Endothelial cell of umbilical vein (primary cell): ENCODE data around the gene NUDT9. TPM values are rescaled to one million over a fixed set of nuclear protein-coding genes. Genes with fewer than 3 reads are reported as not detected.

Source experiments
- BruUV-seq: library from RNA; stranded (reverse); fragments of 400-500 nt; replicated peaks from 2 replicates; lab custom pipeline; 2021; lab: Mats Ljungman, UMichigan
- CTCF ChIA-PET: fragments of 300-600, 350-600 bp; sonication (Branson Sonifier 250); formaldehyde crosslinking; loops from one replicate; lab custom pipeline; 2021; ENCODE audit warnings: antibody characterized with exemption, inconsistent platforms; lab: Charles Lee
- POLR2A ChIA-PET: fragments of 300-600, 350-600 bp; sonication (Branson Sonifier 250); formaldehyde crosslinking; loops from one replicate; lab custom pipeline; 2021; ENCODE audit warnings: antibody characterized with exemption, inconsistent platforms; lab: Charles Lee
- DNase-seq: peaks from one replicate; pipeline ENCODE4 v3.0.0-alpha.2; 2011; ENCODE audit warnings: low read depth, low spot score
- FAIRE-seq: peaks from 2 replicates; lab custom pipeline; 2011; peaks lifted over from hg19 to GRCh38; lab: Jason Lieb, UNC
- H2AFZ ChIP-seq: 2 replicates; pipeline ENCODE4 v1.6.0; 2012; ENCODE audit warnings: low read depth, low read length, control low read depth, inconsistent platforms
- H3K27ac ChIP-seq: 2 replicates; pipeline ENCODE4 v1.5.1; 2011; ENCODE audit warnings: low read depth, mild to moderate bottlenecking, control low read depth, low read length, moderate library complexity; ENCODE audit not compliant: insufficient read depth
- H3K27me3 ChIP-seq, 2 experiments: 2 replicates each; pipeline versions ENCODE4 v1.6.0 to v1.6.1; 2011; ENCODE audit warnings: low read length in 2 of 2, mixed read lengths in 1 of 2; ENCODE audit not compliant: control insufficient read depth in 2 of 2, insufficient read depth in 2 of 2
- H3K36me3 ChIP-seq, 2 experiments: 2 replicates in 1 of 2; 3 replicates in 1 of 2; pipeline ENCODE4 v1.5.1; 2011; ENCODE audit warnings: low read length in 2 of 2, mild to moderate bottlenecking in 1 of 2, moderate library complexity in 1 of 2; ENCODE audit not compliant: control insufficient read depth in 2 of 2, insufficient read depth in 2 of 2; ENCODE audit errors: extremely low read depth in 1 of 2
- H3K4me1 ChIP-seq: 3 replicates; pipeline ENCODE4 v1.5.1; 2011; ENCODE audit warnings: mild to moderate bottlenecking, low read length; ENCODE audit not compliant: control insufficient read depth, insufficient read depth; ENCODE audit errors: extremely low read depth
- H3K4me2 ChIP-seq: 2 replicates; pipeline ENCODE4 v1.6.1; 2011; ENCODE audit warnings: low read length, control low read depth, mixed read lengths; ENCODE audit not compliant: insufficient read depth
- H3K4me3 ChIP-seq, 3 experiments: fragments of 200-600 bp in 1 of 3; sonication (generic), shearing (Covaris generic) in 1 of 3; replicated peaks in 1 of 3; 2 replicates each; pipeline ENCODE4 v1.5.1; 2011 to 2016; ENCODE audit warnings: control low read depth in 3 of 3, low read length in 3 of 3, mild to moderate bottlenecking in 2 of 3, inconsistent platforms in 1 of 3, low read depth in 1 of 3, moderate library complexity in 1 of 3; ENCODE audit not compliant: insufficient read depth in 1 of 3
- H3K79me2 ChIP-seq: 2 replicates; pipeline ENCODE4 v1.6.0; 2012; ENCODE audit warnings: low read length, inconsistent platforms; ENCODE audit not compliant: control insufficient read depth, insufficient read depth
- H3K9ac ChIP-seq: replicated peaks from 2 replicates; pipeline ENCODE3; 2011; ENCODE audit warnings: low read length, control low read depth; ENCODE audit not compliant: insufficient read depth; ENCODE audit errors: extremely low read depth
- H3K9me1 ChIP-seq: replicated peaks from 3 replicates; pipeline ENCODE4 v1.6.0; 2011; ENCODE audit warnings: mild to moderate bottlenecking, low read length; ENCODE audit not compliant: control insufficient read depth, insufficient read depth; ENCODE audit errors: extremely low read depth
- H3K9me3 ChIP-seq: replicated peaks from 2 replicates; pipeline ENCODE4 v1.5.1; 2012; ENCODE audit warnings: low read length, inconsistent platforms; ENCODE audit not compliant: control insufficient read depth, insufficient read depth
- H4K20me1 ChIP-seq: replicated peaks from 2 replicates; pipeline ENCODE3; 2011; ENCODE audit warnings: mild to moderate bottlenecking, low read length; ENCODE audit not compliant: control insufficient read depth, insufficient read depth; ENCODE audit errors: extremely low read depth
- CTCF ChIP-seq, 2 donors: IDR thresholded peaks; 1 replicate in 1 of 2; 2 replicates in 1 of 2; pipeline ENCODE4 v1.5.1; 2011; ENCODE audit warnings: low read length in 2 of 2, mild to moderate bottlenecking in 2 of 2, moderate library complexity in 2 of 2, control low read depth in 1 of 2, inconsistent platforms in 1 of 2, low read depth in 1 of 2; ENCODE audit not compliant: insufficient read depth in 1 of 2; ENCODE audit errors: extremely low read depth in 1 of 2
- EZH2 ChIP-seq: IDR thresholded peaks from 2 replicates; pipeline ENCODE4 v1.6.1; 2012; ENCODE audit warnings: borderline replicate concordance, low read depth, mild to moderate bottlenecking, moderate library complexity, low read length, inconsistent platforms; ENCODE audit not compliant: severe bottlenecking
- FOS ChIP-seq: IDR thresholded peaks from 2 replicates; pipeline ENCODE4 v1.6.1; 2011; ENCODE audit warnings: mild to moderate bottlenecking, low read length, moderate library complexity, borderline replicate concordance; ENCODE audit not compliant: insufficient read depth
- GATA2 ChIP-seq: IDR thresholded peaks from 2 replicates; pipeline ENCODE4 v1.7.0; 2011; ENCODE audit warnings: low read depth, mild to moderate bottlenecking, moderate library complexity, mixed read lengths, low read length; ENCODE audit not compliant: insufficient read length, insufficient read depth
- JUN ChIP-seq: IDR thresholded peaks from 2 replicates; pipeline ENCODE4 v1.6.1; 2011; ENCODE audit warnings: borderline replicate concordance, low read depth; ENCODE audit not compliant: insufficient read length, insufficient read depth
- MYC ChIP-seq: IDR thresholded peaks from one replicate; pipeline ENCODE4 v1.6.1; 2011; ENCODE audit warnings: mild to moderate bottlenecking, low read depth, low read length
- POLR2A ChIP-seq: IDR thresholded peaks from 2 replicates; pipeline ENCODE4 v1.6.1; 2012; ENCODE audit warnings: low read depth, mild to moderate bottlenecking, control low read depth, low read length
- dilution Hi-C: fragments of 300-500 bp; cut with MboI; formaldehyde crosslinking; loops from one replicate; pipeline ENCODE4 v1.15.0; 2019; ENCODE audit warnings: low sequenced_read_pairs; ENCODE audit not compliant: extremely low pct_ligation_motif_present
- intact Hi-C: fragments of 100-400 bp; cut with micrococcal nuclease; formaldehyde crosslinking; loops from one replicate; pipeline ENCODE4 v1.10.0; 2022
- polyA plus RNA-seq, 4 experiments: library from polyadenylated mRNA; depleted of rRNA in 3 of 4; stranded (reverse) in 3 of 4; unstranded in 1 of 4; fragments of >200 nt; gene quantifications; 2 replicates each; pipeline versions ENCODE4 v1.2.1 to v1.2.3, GENCODE V29; 2011 to 2012; ENCODE audit warnings: missing spikeins in 1 of 4
- total RNA-seq: library from RNA; stranded (reverse); gene quantifications from 2 replicates; pipeline ENCODE4 v1.2.3, GENCODE V29; 2021

Gene NUDT9
- total and polyA plus RNA-seq, 2 donors (not counting 3 experiments of a cell fraction or from before 2014, with no cell fraction given): 15.3 to 25.0 TPM

DNA sequence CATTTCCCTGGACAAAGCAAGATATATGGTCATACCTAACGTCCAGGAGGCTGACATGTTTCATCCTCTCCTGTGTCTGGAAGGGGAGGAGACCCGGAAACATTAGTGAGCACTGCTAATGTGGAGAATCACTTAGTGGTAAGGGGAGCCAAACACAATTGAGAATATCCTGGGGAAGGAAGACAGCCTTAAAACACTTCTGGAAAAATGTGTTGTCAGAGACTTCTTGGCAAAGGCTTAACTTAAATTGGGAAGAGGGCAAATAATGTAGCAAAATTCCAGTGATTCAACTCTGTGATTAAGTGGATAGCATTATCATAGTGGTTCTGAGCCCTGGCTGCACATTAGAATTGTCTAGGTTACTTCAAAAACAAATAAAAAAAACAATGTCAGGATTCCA, 67.3 kb downstream of the NUDT9 start:
- no peaks in the 10 kb centered on the region for H3K27me3 ChIP-seq
- peak; percentile 63 for DNase-seq
- ChIA-PET POLR2A (no interaction called here), CTCF (interaction anchor here (0.9 to 1.5 kb wide), 4 partner anchors 8 to 544 kb away, joined by 3 to 6 read pairs (median 3); no protein-coding TSS in a partner anchor)
- H3K4me1 ChIP-seq: peaks cover 6% of the 10 kb centered on the region
- TF ChIP-seq CTCF (IDR thresholded peaks at IDR 0.05; ENCODE audit: extremely low read depth in 1 of 2, insufficient read depth in 1 of 2, low read depth in 1 of 2, low read length in 2 of 2) (no peak), FOS (no peak), JUN (no peak), MYC (no peak), GATA2 (no peak), POLR2A (no peak), EZH2 (no peak)
- intact Hi-C loops (no loop called here), dilution Hi-C loops (no loop called here)
- H3K9me3 ChIP-seq: no peaks in the 10 kb centered on the region
- H3K36me3 ChIP-seq: no peaks in the 10 kb centered on the region
- no peak overlapping the region for H3K9ac ChIP-seq
- H3K4me2 ChIP-seq: no peak overlapping the region
- BruUV-seq: no TSS peak
- no peaks in the 10 kb centered on the region for H4K20me1 ChIP-seq
- peak; percentile 79 for FAIRE-seq
- H2AFZ ChIP-seq: no peak overlapping the region
- H3K9me1 ChIP-seq: no peaks in the 10 kb centered on the region
- no peaks in the 10 kb centered on the region for H3K79me2 ChIP-seq
- no peak overlapping the region for H3K4me3 ChIP-seq
- H3K27ac ChIP-seq: no peak overlapping the region
